Esophagus muscularis mucosa (tissue), 4 donors: ENCODE data around the gene IRF8. TPM values are rescaled to one million over a fixed set of nuclear protein-coding genes. Genes with fewer than 3 reads are reported as not detected.

Experiments used
- DNase-seq: peaks from one replicate; pipeline ENCODE4 v3.0.0-alpha.2; 2017; ENCODE audit errors: extremely low spot score
- H3K27ac ChIP-seq, 4 donors: fragments of 200-600 bp; sonication (generic); replicated peaks in 1 of 4; 1 replicate in 3 of 4; 2 replicates in 1 of 4; pipeline ENCODE4 v1.5.1; 2016 to 2019; ENCODE audit warnings: mild to moderate bottlenecking in 1 of 4
- H3K27me3 ChIP-seq, 4 donors: fragments of 200-600 bp; sonication (generic); one replicate each; pipeline versions ENCODE4 v1.5.1 to v1.6.0; 2016 to 2019
- H3K36me3 ChIP-seq, 4 donors: fragments of 200-600 bp; sonication (generic); one replicate each; pipeline ENCODE4 v1.5.1; 2016 to 2019
- H3K4me1 ChIP-seq, 4 donors: fragments of 200-600 bp; sonication (generic); one replicate each; pipeline ENCODE4 v1.5.1; 2016 to 2019
- H3K4me3 ChIP-seq, 4 donors: fragments of 200-600 bp; sonication (generic); 1 replicate in 2 of 4; 2 replicates in 2 of 4; pipeline ENCODE4 v1.5.1; 2016 to 2019; ENCODE audit warnings: mild to moderate bottlenecking in 4 of 4, moderate library complexity in 1 of 4
- H3K9me3 ChIP-seq, 4 donors: fragments of 200-600 bp; sonication (generic); 1 replicate in 3 of 4; 2 replicates in 1 of 4; pipeline ENCODE4 v1.5.1; 2016 to 2019
- EP300 ChIP-seq: sonication (generic); formaldehyde crosslinking; IDR thresholded peaks from one replicate; pipeline ENCODE4 v1.6.1; 2017; ENCODE audit warnings: antibody characterized with exemption
- POLR2A ChIP-seq: fragments of 450-650 bp; IDR thresholded peaks from one replicate; pipeline ENCODE4 v1.6.1; 2017; ENCODE audit warnings: antibody characterized with exemption, moderate library complexity, mild to moderate bottlenecking, low read depth
- POLR2AphosphoS5 ChIP-seq, 2 donors: sonication (generic); formaldehyde crosslinking; IDR thresholded peaks; one replicate each; pipeline ENCODE4 v1.6.1; 2017; ENCODE audit warnings: antibody characterized with exemption in 2 of 2
- WGBS: methylation state at CpG from one replicate; pipeline ENCODE4 v1.1.5; 2018; 5-methylcytosine and 5-hydroxymethylcytosine counted together
- intact Hi-C: fragments of 100-400 bp; cut with DNase I; formaldehyde crosslinking; loops from one replicate; pipeline ENCODE4 v1.15.1; 2023
- total RNA-seq, 4 donors: library from RNA; depleted of rRNA; stranded (reverse); fragments of >200 nt; gene quantifications; one replicate each; pipeline versions ENCODE4 v1.1.0 to v1.2.1, GENCODE V29; 2016
- TF ChIP-seq, protein P1 (sequence below), 3 experiments: fragments of 200-600 bp in 2 of 3; fragments of 450-650 bp in 1 of 3; sonication (generic) in 2 of 3; IDR thresholded peaks; one replicate each; pipeline ENCODE4 v1.5.1; 2017 to 2019; ENCODE audit warnings: antibody characterized with exemption in 3 of 3, mild to moderate bottlenecking in 2 of 3, moderate library complexity in 1 of 3

IRF8 gene
- total RNA-seq, 4 donors from 2014 or later, result 5.1 to 12.9 (median 10.4) TPM

DNA sequence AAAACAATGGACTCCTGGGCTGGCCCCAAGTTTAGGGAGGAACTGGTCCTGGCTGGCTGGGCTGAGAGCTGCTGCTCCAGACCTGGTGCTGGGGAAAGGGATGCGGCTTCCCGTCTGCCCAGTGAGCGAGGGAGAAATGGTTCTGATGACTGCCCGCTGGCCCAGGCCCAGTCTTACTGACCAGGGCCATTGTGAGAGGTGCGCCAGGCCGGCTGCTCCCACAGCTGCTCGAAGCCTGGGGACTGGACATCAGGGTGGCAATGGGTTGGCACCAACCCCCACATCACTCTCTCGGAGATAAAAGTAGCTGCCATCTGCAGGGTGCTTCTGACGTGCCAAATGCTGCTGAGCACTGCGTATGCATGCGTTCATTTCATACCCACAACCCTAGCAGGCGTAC, 53.2 kb downstream of the IRF8 start:
- Histone ChIP-seq H3K9me3 (no peaks in the 10 kb centered on the region), H3K27me3 (peaks cover 0 to 27% (median 0%) of the 10 kb centered on the region in 4 donors), H3K4me3 (no peak overlapping the region), H3K36me3 (no peaks in the 10 kb centered on the region), H3K27ac (no peak overlapping the region), H3K4me1 (no peaks in the 10 kb centered on the region)
- no peak for DNase-seq
- 94% methylated on average over 8 of the region's 12 CpGs for WGBS
- intact Hi-C loops, result no loop called here
- TF ChIP-seq EP300, result no peak

DNA sequence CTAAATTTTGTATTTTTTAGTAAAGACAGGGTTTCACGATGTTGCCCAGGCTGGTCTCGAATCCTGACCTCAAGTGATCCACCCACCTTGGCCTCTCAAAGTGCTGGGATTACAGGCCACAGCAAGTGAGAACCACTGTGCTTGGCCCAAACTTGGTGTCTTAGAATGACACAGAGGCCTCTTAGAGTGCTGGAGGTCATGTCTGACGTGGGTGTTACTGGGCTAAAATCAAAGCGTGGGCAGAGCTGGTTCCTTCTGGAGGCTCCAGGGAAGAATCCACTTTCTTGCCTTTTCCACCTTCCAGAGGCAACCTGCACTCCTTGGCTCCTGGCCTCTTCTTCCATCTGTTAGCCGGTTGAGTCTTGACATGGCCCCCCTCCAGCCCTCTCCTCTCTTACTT, 53.8 kb downstream of the IRF8 start:
- Histone ChIP-seq H3K27ac (no peak overlapping the region), H3K4me1 (no peaks in the 10 kb centered on the region), H3K9me3 (no peaks in the 10 kb centered on the region), H3K36me3 (no peaks in the 10 kb centered on the region), H3K4me3 (no peak overlapping the region), H3K27me3 (peaks cover 0 to 27% (median 0%) of the 10 kb centered on the region in 4 donors)
- intact Hi-C loops, result no loop called here
- WGBS, result 87% methylated on average over 4 of the region's 5 CpGs
- no peak for DNase-seq
- no peak for TF ChIP-seq EP300
- no peak for TF ChIP-seq POLR2AphosphoS5 (IDR thresholded peaks at IDR 0.05)
- TF ChIP-seq, protein P1, sequence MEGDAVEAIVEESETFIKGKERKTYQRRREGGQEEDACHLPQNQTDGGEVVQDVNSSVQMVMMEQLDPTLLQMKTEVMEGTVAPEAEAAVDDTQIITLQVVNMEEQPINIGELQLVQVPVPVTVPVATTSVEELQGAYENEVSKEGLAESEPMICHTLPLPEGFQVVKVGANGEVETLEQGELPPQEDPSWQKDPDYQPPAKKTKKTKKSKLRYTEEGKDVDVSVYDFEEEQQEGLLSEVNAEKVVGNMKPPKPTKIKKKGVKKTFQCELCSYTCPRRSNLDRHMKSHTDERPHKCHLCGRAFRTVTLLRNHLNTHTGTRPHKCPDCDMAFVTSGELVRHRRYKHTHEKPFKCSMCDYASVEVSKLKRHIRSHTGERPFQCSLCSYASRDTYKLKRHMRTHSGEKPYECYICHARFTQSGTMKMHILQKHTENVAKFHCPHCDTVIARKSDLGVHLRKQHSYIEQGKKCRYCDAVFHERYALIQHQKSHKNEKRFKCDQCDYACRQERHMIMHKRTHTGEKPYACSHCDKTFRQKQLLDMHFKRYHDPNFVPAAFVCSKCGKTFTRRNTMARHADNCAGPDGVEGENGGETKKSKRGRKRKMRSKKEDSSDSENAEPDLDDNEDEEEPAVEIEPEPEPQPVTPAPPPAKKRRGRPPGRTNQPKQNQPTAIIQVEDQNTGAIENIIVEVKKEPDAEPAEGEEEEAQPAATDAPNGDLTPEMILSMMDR (IDR thresholded peaks at IDR 0.05), result no peak

DNA sequence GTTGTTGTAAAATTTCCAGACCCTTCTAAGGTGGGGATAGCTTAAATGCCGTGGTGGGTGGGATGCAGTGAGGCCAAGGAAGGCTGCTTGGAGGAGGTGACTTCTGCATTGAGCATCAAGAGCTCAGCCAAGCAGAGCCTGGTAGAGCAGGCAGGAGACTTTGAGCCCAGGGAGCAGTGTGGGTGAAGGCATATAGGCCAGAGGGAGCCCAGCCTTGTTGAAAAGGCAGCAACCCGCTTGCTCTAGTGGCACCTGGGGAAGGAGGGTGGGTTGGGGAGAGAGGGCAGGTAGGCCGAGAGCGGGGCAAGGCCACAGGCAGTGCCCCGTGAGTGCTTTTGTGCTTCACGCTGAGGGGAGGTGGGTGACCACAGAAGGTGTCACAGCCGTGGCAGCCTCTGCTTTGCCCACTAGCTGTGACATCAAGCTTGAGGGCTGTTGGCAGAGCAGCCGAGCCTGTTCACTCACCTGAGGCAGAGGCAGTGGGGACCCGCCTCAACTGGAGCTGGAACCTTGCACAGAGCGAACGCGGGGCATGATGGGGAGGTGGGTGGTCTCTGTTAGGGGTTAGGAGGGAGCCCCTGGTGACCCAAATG, 56.1 kb downstream of the IRF8 start:
- intact Hi-C loops, result no loop called here
- no peak overlapping the region for H3K4me3 ChIP-seq
- H3K27me3 ChIP-seq, result peaks cover 0 to 18% (median 0%) of the 10 kb centered on the region in 4 donors
- no peak overlapping the region for H3K27ac ChIP-seq
- H3K9me3 ChIP-seq, result no peaks in the 10 kb centered on the region
- no peaks in the 10 kb centered on the region for H3K36me3 ChIP-seq
- H3K4me1 ChIP-seq, result no peaks in the 10 kb centered on the region
- DNase-seq, result no peak
- TF ChIP-seq, protein P1 (IDR thresholded peaks at IDR 0.05), result no peak
- TF ChIP-seq POLR2A (no peak), EP300 (no peak), POLR2AphosphoS5 (IDR thresholded peaks at IDR 0.05) (no peak)
- WGBS, result 95% methylated on average over 9 of the region's 12 CpGs

DNA sequence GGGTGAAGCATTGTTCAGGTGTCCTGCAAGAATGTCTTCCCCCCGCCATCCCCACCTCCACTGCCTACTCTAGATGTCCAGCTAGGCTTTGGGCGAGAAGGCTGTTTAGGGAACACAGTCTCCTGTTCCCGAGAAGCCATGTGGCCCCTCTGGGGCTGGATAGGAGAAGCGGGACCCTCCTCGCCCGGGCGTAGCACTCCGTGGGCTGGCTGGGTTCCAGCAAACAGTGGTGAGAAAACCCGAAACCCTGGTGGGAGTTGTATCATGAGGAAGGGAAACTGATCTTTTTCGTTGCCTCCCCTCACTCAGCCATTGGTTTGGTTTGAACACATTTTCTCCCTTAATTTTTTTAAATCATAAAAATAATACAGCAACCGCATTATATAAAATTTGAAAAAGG, 56.6 kb downstream of the IRF8 start:
- no peak for TF ChIP-seq POLR2AphosphoS5 (IDR thresholded peaks at IDR 0.05)
- TF ChIP-seq, protein P1 (IDR thresholded peaks at IDR 0.05), result no peak
- no peak for TF ChIP-seq EP300
- no peak for TF ChIP-seq POLR2A
- intact Hi-C loops, result no loop called here
- no peak for DNase-seq
- Histone ChIP-seq H3K4me1 (no peaks in the 10 kb centered on the region), H3K4me3 (no peak overlapping the region), H3K27me3 (peaks cover 0 to 18% (median 0%) of the 10 kb centered on the region in 4 donors), H3K9me3 (no peaks in the 10 kb centered on the region), H3K27ac (no peak overlapping the region), H3K36me3 (no peaks in the 10 kb centered on the region)
- WGBS, result 69% methylated on average over 11 of the region's 11 CpGs

DNA sequence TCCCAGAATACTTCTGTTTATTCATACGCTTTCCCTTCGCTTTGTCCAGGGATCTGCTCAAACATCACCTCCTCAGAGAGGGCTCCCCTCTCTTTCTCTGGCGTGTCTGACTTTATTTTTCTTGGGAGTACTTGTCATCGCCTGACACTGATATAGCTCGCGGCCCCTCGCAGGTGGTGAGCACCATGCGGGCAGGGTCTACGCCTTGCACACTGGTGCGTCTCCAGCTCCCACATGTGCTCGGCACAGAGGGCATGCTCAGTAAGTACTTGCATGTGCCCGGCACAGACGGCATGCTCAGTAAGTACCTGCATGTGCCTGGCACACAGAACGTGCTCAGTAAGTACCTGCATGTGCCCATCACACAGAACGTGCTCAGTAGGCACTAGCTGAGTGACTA, 57.5 kb downstream of the IRF8 start:
- whole genome bisulfite sequencing, result 89% methylated on average over 13 of the region's 15 CpGs
- intact Hi-C loops, result no loop called here

More for the DNA sequence above, 57.5 kb downstream of the IRF8 start:
- TF ChIP-seq, protein P1 (IDR thresholded peaks at IDR 0.05), result no peak
- TF ChIP-seq POLR2A (no peak), POLR2AphosphoS5 (IDR thresholded peaks at IDR 0.05) (no peak), EP300 (no peak)
- no peak for DNase-seq
- Histone ChIP-seq H3K36me3 (no peaks in the 10 kb centered on the region), H3K4me3 (no peak overlapping the region), H3K27ac (no peak overlapping the region), H3K4me1 (no peaks in the 10 kb centered on the region), H3K27me3 (peaks cover 0 to 18% (median 0%) of the 10 kb centered on the region in 4 donors), H3K9me3 (no peaks in the 10 kb centered on the region)
